ENCODE measurements around the gene RBBP8. TPM values are rescaled to one million over a fixed set of nuclear protein-coding genes. Genes with fewer than 3 reads are reported as not detected.

RBBP8 gene
- total RNA-seq, 1 experiment from 2014 or later = 65.2 TPM

DNA sequence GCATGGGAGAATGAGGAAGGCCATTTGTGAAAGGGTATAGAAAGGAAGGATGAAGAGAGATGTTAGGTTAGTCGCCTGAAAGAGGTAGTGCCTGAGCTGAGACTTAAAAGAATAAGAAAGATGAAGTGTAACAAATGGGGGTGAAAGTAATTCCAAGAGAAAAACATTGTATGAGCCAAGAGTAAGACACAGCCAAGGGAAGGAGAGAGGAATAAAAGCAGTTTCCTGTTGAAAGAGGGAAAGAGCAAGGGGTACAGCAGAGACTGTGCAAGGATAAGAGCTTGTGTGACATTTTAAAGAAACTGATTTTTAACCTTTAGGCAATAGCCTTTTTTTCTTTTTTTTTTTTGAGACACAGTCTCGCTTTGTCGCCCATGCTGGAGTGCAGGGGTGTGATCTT is 4.8 kb upstream of the RBBP8 start:
- WGBS (ENCODE audit: extremely low coverage, insufficient read length, low lambda C conversion rate) = 100% methylated on average over 1 of the region's 3 CpGs
- Histone ChIP-seq H2BK12ac (ENCODE audit: insufficient read length, low read depth, low read length) (no peak overlapping the region), H3K4me2 (ENCODE audit: insufficient read depth, insufficient read length, low read length) (no peak overlapping the region), H2BK5ac (ENCODE audit: insufficient read length, low read length) (no peak overlapping the region), H2BK20ac (ENCODE audit: low read depth, low read length, poor library complexity, severe bottlenecking) (no peak overlapping the region), H3K27ac (ENCODE audit: insufficient read length, low read depth, low read length) (no peak overlapping the region), H2BK15ac (ENCODE audit: low read depth, low read length) (no peak overlapping the region), H3K9me3 (ENCODE audit: control insufficient read depth, low read depth, low read length) (no peaks in the 10 kb centered on the region), H4K20me1 (ENCODE audit: control insufficient read depth, insufficient read depth, insufficient read length) (no peaks in the 10 kb centered on the region), H3K27me3 (ENCODE audit: insufficient read depth, low read length) (no peaks in the 10 kb centered on the region), H2BK120ac (ENCODE audit: low read depth, low read length, poor library complexity, severe bottlenecking) (no peak overlapping the region), H3K4ac (ENCODE audit: low read depth, low read length) (no peak overlapping the region), H3K4me1 (ENCODE audit: insufficient read depth, low read length) (no peaks in the 10 kb centered on the region), H3K23me2 (ENCODE audit: insufficient read length, low read depth, low read length, poor library complexity, severe bottlenecking) (no peaks in the 10 kb centered on the region), H3K79me2 (ENCODE audit: insufficient read depth, low read length) (no peaks in the 10 kb centered on the region), H3K23ac (ENCODE audit: insufficient read length, low read depth, low read length) (no peak overlapping the region), H3K18ac (ENCODE audit: insufficient read length, low read depth, low read length) (no peak overlapping the region), H3K14ac (ENCODE audit: insufficient read depth, low read length) (no peak overlapping the region), H3K56ac (ENCODE audit: insufficient read length, low read depth, low read length) (no peak overlapping the region), H3T11ph (ENCODE audit: low read length) (no peak overlapping the region), H2AK5ac (ENCODE audit: insufficient read length, low read length) (no peak overlapping the region), H2AFZ (ENCODE audit: low read length) (no peak overlapping the region), H4K5ac (ENCODE audit: insufficient read length, low read depth, low read length) (no peak overlapping the region), H4K91ac (ENCODE audit: insufficient read length, low read depth, low read length) (no peak overlapping the region), H3K79me1 (ENCODE audit: insufficient read depth, low read depth, low read length, poor library complexity, severe bottlenecking) (no peaks in the 10 kb centered on the region), H3K9ac (ENCODE audit: extremely low read depth, insufficient read length, low read length) (no peak overlapping the region), H4K8ac (replicated peaks; ENCODE audit: insufficient read length, low read depth, low read length) (no peak overlapping the region)
- TF ChIP-seq CTCF (conservative IDR thresholded peaks at IDR 0.05) = no peak
- DNase-seq = no peak
- no peaks in the 10 kb centered on the region for H3K36me3 Mint-ChIP-seq (ENCODE audit: insufficient read depth in 1 of 3, low read depth in 3 of 3)
- H3K4me3 Mint-ChIP-seq = no peak overlapping the region
- H3K27ac Mint-ChIP-seq = peak overlapping the region in 1 of 3 experiments; percentile 29; a peak in 2 of 7 replicates
- H3K9me3 Mint-ChIP-seq = no peaks in the 10 kb centered on the region
- peaks cover 11 to 30% of the 10 kb centered on the region in 2 experiments for H3K4me1 Mint-ChIP-seq
- H3K27me3 Mint-ChIP-seq (ENCODE audit: low read depth) = no peaks in the 10 kb centered on the region

Data from H9 (cell line).